ENCODE results near the gene CHRNB4. TPM values are rescaled to one million over a fixed set of nuclear protein-coding genes. Genes with fewer than 3 reads are reported as not detected.

Gene CHRNB4
- total RNA-seq, 2 experiments from 2014 or later = not detected

DNA sequence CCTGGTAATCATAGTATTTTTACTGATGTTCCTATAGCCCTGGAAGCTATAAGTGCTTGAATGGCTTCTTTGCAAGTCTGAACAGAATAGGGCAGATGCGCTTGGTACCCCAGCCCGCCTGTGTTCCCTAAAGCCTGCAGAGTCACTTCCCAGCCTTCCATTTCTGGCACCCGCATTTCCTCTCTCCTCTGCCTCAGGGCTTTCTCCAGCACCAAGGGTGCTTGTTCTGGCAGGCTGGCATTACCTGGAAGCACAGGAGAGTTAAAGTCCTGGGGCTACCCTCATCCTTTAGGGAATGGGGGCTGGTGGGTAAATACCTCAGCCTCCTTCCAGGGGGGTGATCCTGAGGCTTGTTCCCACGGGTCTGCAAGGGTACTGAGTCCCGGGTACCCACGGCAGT lies 12.8 kb downstream of the CHRNB4 start:
- no peak for DNase-seq
- peaks cover 4% of the 10 kb centered on the region for H3K27me3 Mint-ChIP-seq
- no peak overlapping the region for H3K27ac Mint-ChIP-seq
- intact Hi-C loops (cut with DNase I, micrococcal nuclease) = no loop called here
- ChIA-PET CTCF (interaction anchor here (0.7 kb wide), 1 partner anchor 10 kb away, joined by 4 read pairs; no protein-coding TSS in a partner anchor), POLR2A (no interaction called here)
- no peaks in the 10 kb centered on the region for H3K36me3 Mint-ChIP-seq (ENCODE audit: low read depth)
- no peaks in the 10 kb centered on the region for H3K4me1 Mint-ChIP-seq
- peaks cover 2% of the 10 kb centered on the region for H3K9me3 Mint-ChIP-seq (ENCODE audit: low read depth)
- ATAC-seq = no peak
- no peak overlapping the region for H3K4me3 Mint-ChIP-seq

DNA sequence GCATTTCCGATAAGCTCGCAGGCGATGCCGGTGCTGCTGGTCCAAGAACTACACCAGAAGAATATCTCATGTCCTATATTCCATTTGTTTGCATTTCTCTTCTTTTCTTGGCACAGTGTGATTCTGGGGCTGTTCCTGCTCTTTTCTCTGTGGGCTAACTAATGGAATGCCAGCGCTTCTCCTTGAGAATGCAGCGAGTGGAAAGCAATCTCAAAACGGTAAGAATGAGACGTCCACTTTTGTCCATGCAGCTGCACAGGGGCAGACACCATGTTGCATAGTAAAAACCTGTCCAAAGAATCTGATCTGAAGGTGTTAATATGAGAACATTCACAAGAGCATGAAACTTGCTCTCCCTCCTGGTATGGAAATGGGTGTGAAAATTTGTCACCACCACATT lies 13.7 kb downstream of the CHRNB4 start:
- ATAC-seq = no peak
- ChIA-PET POLR2A (no interaction called here), CTCF (interaction anchor here (0.6 kb wide), 1 partner anchor 179 kb away, joined by 3 read pairs; no protein-coding TSS in a partner anchor)
- H3K27me3 Mint-ChIP-seq = peaks cover 8% of the 10 kb centered on the region
- H3K27ac Mint-ChIP-seq = no peak overlapping the region
- no peak for DNase-seq
- H3K9me3 Mint-ChIP-seq (ENCODE audit: low read depth) = no peaks in the 10 kb centered on the region
- no peak overlapping the region for H3K4me3 Mint-ChIP-seq
- intact Hi-C loops (cut with DNase I, micrococcal nuclease) = no loop called here
- H3K4me1 Mint-ChIP-seq = no peaks in the 10 kb centered on the region
- no peaks in the 10 kb centered on the region for H3K36me3 Mint-ChIP-seq (ENCODE audit: low read depth)

DNA sequence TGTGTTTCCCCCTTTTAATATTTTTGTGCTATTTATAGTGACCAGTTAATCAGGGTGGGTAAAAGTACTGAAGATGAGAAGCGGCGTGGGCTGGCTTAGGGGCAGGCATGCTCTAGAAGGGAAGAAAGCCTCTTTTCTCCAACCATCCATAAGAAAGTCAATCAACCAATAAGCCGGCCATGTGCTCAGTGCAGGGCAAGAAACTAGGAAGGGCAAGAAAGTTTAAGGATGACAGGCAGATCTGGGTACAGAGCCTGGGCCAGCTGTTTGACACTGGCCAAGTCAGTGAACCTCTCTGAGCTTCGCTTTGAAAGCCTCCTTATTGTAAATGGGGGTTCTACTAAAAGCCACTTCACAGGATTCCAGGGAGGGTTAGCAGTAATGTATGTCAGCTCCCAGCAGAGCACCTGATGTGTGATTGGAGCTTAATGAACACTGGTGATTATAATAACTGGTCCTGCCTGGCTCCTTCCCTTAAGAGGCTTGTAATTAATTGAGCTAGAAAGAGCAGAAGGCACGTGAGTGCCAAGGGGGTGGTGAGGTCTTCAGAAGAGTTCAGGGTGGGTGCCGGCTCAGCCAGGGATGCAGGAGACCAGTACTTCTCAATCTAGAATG lies 14.5 kb downstream of the CHRNB4 start:
- no peaks in the 10 kb centered on the region for H3K9me3 Mint-ChIP-seq (ENCODE audit: low read depth)
- intact Hi-C loops (cut with DNase I, micrococcal nuclease) = no loop called here
- POLR2A ChIA-PET = no interaction called here
- CTCF ChIA-PET = interaction anchor here (1.0 kb wide), 2 partner anchors 13 to 81 kb away, joined by 3 read pairs; no protein-coding TSS in a partner anchor
- no peaks in the 10 kb centered on the region for H3K36me3 Mint-ChIP-seq (ENCODE audit: low read depth)
- peaks cover 14% of the 10 kb centered on the region for H3K27me3 Mint-ChIP-seq
- no peaks in the 10 kb centered on the region for H3K4me1 Mint-ChIP-seq
- no peak overlapping the region for H3K4me3 Mint-ChIP-seq
- DNase-seq (no peak), ATAC-seq (no peak)
- H3K27ac Mint-ChIP-seq = no peak overlapping the region

GRCh38 chr15:78625606-78626280 lies 15.3 kb downstream of the CHRNB4 start:
- intact Hi-C loops (cut with DNase I, micrococcal nuclease) = no loop called here
- no peak for DNase-seq
- Mint-ChIP-seq H3K27me3 (peaks cover 19% of the 10 kb centered on the region), H3K9me3 (ENCODE audit: low read depth) (no peaks in the 10 kb centered on the region), H3K4me1 (no peaks in the 10 kb centered on the region), H3K4me3 (no peak overlapping the region), H3K27ac (no peak overlapping the region), H3K36me3 (ENCODE audit: low read depth) (no peaks in the 10 kb centered on the region)
- ChIA-PET POLR2A (no interaction called here), CTCF (interaction anchor here (1.0 kb wide), 2 partner anchors 14 to 81 kb away, joined by 3 read pairs; no protein-coding TSS in a partner anchor)
- ATAC-seq = no peak

DNA sequence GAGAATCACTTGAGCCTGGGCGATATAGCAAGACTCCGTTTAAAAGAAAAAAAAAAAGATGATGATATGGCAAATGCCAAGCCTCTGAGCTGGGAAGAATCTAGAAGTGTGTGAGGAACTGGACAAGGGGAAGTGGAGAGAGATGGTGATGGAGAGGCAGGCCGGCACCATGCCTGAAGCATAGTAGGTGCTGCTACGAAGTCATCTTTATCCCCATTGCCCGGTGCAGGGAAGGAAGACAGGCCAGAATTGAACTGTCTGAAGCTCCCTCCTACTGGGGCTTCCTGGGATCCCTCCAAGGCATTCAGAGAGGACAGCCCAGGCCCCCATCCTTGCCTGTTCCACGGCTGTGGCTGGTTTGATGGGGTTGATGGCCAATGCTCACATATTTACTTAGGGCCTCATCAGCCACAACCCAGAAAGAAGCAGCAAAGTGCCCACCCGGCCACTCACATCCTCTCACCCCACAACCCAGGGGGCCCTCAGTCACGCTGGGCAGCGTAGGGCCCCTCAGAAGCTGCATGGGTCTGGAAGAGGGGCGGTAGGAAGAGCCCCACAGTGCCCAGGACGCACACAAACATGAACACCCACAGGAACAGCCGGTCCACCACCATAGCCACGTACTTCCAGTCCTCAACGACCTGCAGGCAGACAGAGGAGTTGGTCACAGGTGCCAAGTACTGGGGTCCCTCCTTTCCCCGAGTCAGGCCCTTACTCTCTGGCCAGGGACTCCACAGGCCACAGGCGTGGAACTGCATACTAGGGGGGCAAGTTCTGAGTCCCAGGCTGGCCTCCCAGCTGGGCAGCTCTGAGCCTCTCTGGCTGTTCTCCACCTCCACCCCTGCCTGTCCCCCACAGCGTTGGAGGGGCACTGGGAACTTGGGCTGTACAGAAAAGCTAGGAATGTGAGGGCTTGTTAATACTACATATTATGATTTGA lies 16.1 kb downstream of the CHRNB4 start:
- no peaks in the 10 kb centered on the region for H3K36me3 Mint-ChIP-seq (ENCODE audit: low read depth)
- POLR2A ChIA-PET = no interaction called here
- H3K4me3 Mint-ChIP-seq = no peak overlapping the region
- DNase-seq = no peak
- H3K4me1 Mint-ChIP-seq = peaks cover 2% of the 10 kb centered on the region
- no peak overlapping the region for H3K27ac Mint-ChIP-seq
- CTCF ChIA-PET = no interaction called here
- no peak for ATAC-seq
- intact Hi-C loops (cut with DNase I, micrococcal nuclease) = no loop called here
- H3K9me3 Mint-ChIP-seq (ENCODE audit: low read depth) = no peaks in the 10 kb centered on the region
- peaks cover 21% of the 10 kb centered on the region for H3K27me3 Mint-ChIP-seq

GRCh38 chr15:78623786-78624497 lies 17.1 kb downstream of the CHRNB4 start:
- no peak for DNase-seq
- H3K9me3 Mint-ChIP-seq (ENCODE audit: low read depth) = no peaks in the 10 kb centered on the region
- H3K27ac Mint-ChIP-seq = no peak overlapping the region
- no peak for ATAC-seq
- H3K36me3 Mint-ChIP-seq (ENCODE audit: low read depth) = no peaks in the 10 kb centered on the region
- H3K4me1 Mint-ChIP-seq = peaks cover 7% of the 10 kb centered on the region
- H3K27me3 Mint-ChIP-seq = peaks cover 31% of the 10 kb centered on the region
- no peak overlapping the region for H3K4me3 Mint-ChIP-seq
- ChIA-PET POLR2A (no interaction called here), CTCF (no interaction called here)
- intact Hi-C loops (cut with DNase I, micrococcal nuclease) = no loop called here

- ATAC-seq = no peak
- ChIA-PET CTCF (interaction anchor here (1.2 kb wide), 1 partner anchor 88 kb away, joined by 3 read pairs; no protein-coding TSS in a partner anchor), POLR2A (no interaction called here)
- H3K36me3 Mint-ChIP-seq (ENCODE audit: low read depth) = no peaks in the 10 kb centered on the region
- H3K4me3 Mint-ChIP-seq = no peak overlapping the region
- H3K9me3 Mint-ChIP-seq (ENCODE audit: low read depth) = no peaks in the 10 kb centered on the region
- no peak overlapping the region for H3K27ac Mint-ChIP-seq
- DNase-seq = no peak
- peaks cover 11% of the 10 kb centered on the region for H3K4me1 Mint-ChIP-seq
- H3K27me3 Mint-ChIP-seq = peaks cover 35% of the 10 kb centered on the region
- intact Hi-C loops (cut with DNase I, micrococcal nuclease) = no loop called here
Observed at GRCh38 chr15:78621810-78622402, 19.1 kb downstream of the CHRNB4 start.

DNA sequence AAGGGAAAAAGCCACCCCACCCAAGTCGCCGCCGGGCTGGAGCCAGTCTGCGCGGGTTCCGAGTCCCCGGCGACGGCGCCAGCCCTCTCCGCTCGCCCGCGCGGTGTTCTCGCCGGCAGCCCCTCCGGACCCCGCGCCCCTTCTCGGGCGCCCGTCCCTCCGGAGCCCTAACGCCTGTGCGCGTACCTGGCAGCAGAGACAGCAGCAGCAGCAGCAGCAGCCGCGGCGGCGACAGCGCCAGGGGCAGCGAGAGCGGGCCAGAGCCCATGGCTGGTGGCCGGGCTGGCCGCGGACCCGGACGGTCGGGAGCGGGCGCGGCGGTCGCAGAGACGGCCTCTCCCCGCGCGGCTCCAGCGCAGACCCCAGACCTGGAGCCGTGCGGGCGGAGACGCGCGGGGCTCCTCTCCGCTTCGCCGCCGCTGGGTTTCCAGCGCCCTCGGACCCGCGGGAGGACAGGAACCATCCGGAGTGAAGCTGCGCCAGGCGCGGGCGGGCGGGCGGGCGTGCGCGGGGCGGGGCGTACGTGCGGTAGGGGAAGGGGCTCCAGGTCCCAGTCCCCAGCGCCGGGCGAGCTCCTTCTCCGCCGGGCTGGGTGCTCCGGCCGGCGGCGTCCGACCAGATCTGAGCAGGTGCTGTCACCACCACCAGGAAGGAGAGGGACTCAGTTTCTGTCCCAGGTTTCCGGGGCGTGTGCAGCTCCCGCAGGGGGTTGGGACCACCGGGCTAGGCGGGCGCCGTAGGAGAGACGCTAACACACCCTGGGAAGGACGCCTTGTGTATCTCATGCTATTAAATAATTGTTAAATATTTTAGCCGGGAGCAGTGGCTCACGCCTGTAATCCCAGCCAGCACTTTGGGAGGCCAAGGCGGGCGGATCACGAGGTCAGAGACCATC lies 20.2 kb downstream of the CHRNB4 start, which contains the start of gene CHRNA3:
Gene CHRNA3 (minus strand): TSS at position 470 of the 895 bp plus-strand sequence. CDS start 202 bp downstream, at position 268.
- DNase-seq (no peak), ATAC-seq (peak; percentile 24)
- H3K9me3 Mint-ChIP-seq (ENCODE audit: low read depth) = no peaks in the 10 kb centered on the region
- intact Hi-C loops (cut with DNase I, micrococcal nuclease) = no loop called here
- H3K4me3 Mint-ChIP-seq = peak within 1 kb of the TSS; percentile 30
- peaks cover 11% of the 10 kb centered on the region for H3K4me1 Mint-ChIP-seq
- no peaks in the 10 kb centered on the region for H3K36me3 Mint-ChIP-seq (ENCODE audit: low read depth)
- ChIA-PET CTCF (interaction anchor here (0.6 to 2.1 kb wide), 4 partner anchors 88 to 1053 kb away, joined by 3 to 13 read pairs (median 4); no protein-coding TSS in a partner anchor), POLR2A (no interaction called here)
- peaks cover 33% of the 10 kb centered on the region for H3K27me3 Mint-ChIP-seq
- no peak within 1 kb of the TSS for H3K27ac Mint-ChIP-seq

- no peak for DNase-seq
Observed at GRCh38 chr15:78620021-78620526, 20.9 kb downstream of the CHRNB4 start.

More at GRCh38 chr15:78620021-78620526, 20.9 kb downstream of the CHRNB4 start:
- Mint-ChIP-seq H3K9me3 (ENCODE audit: low read depth) (no peaks in the 10 kb centered on the region), H3K4me1 (peaks cover 11% of the 10 kb centered on the region), H3K27me3 (peaks cover 33% of the 10 kb centered on the region), H3K27ac (no peak overlapping the region), H3K4me3 (peak overlapping the region; percentile 30), H3K36me3 (ENCODE audit: low read depth) (no peaks in the 10 kb centered on the region)
- ATAC-seq = peak; percentile 34
- CTCF ChIA-PET = interaction anchor here (0.5 to 2.1 kb wide), 5 partner anchors 20 to 120 kb away, joined by 3 to 13 read pairs (median 4); no protein-coding TSS in a partner anchor
- POLR2A ChIA-PET = no interaction called here
- intact Hi-C loops (cut with DNase I, micrococcal nuclease) = no loop called here

Measured in activated CD4-positive, alpha-beta T cell treated with anti-CD3 and anti-CD28 coated beads for 36 hours (primary cell).